GM19023 (cell line): Measurements from ENCODE around the gene PTCHD1.

Experiments used
- ATAC-seq: cut with Tn5 transposase; IDR thresholded peaks from one replicate; pipeline ENCODE4 v1.9.1; 2021; ENCODE audit warnings: mild to moderate bottlenecking, moderate library complexity; ENCODE audit not compliant: unreplicated experiment

The PTCHD1 gene

DNA sequence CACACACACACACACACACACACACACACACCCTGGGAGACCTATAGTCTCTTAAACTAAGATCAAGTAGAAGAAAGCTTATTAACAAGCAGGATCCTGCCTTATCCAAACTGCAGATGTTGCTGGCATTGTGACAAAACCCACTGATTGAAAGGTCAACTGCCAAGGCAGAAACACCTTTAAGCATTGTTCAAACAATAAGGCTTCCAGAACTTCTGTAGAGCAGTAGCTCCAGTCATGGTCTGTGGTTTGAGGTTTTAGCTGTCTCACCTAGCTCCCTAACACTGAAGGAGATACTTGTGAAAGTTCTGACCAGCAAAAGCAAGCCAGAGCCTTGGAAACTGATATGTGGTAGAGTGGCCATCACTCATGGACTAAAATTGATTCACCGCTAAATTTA is 59.8 kb downstream of the PTCHD1 start:
- no peak for ATAC-seq

DNA sequence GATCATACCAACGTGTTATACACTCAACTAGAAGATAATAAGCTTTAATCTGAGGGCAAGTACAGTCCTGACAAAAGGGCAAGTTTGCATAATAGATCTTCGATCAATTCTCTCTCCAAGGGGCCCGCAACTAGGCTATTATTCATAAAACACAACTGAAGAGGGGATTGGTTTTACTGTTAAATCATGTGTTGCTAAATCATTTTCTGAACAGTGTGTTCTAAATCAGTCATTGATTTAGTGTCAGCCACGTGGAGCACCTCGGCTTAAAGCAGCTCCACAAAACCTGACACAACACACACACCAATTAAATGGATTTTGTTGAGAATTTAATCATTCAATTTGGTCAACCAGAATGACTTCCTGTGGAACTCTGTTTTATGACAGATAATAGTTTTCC is 61.6 kb downstream of the PTCHD1 start:
- ATAC-seq, result no peak

DNA sequence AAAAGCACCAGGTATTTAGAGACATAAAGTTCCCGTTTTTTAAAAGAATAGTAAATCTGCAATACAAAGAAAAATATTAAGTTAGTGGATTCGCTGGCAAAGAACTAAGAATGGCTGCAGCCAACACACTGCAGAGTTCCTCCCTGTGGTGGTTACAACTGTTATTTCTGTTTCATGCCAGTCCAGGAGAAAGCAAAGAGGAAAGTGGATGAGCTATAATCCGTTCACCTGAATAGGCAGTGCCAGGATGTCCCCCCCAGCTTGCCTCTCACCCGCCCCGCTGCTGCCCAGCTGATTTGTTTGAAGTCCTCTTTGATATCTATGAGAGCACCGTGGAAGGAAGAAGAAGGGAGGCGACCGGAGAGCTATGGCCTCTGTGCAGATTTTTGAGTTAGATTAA is 63.9 kb downstream of the PTCHD1 start:
- no peak for ATAC-seq

DNA sequence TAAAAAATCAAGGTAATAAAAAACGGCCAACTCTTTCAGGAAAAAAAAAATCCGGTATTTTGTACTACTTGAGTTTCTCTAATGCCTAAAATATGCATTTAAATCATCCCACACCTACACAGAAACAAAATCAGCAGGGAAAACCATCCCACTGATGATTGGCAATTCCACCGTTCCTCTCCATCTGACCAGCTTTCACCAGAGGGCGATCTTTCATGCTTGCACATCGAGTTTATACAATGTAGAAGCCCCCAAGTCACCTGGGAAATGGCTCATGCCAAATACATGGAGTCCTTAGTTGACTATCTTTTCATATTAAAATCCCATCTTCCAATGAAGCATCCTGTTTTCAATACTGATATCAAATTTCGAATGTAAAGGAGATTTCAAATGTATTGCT is 69.2 kb downstream of the PTCHD1 start:
- ATAC-seq, result no peak

DNA sequence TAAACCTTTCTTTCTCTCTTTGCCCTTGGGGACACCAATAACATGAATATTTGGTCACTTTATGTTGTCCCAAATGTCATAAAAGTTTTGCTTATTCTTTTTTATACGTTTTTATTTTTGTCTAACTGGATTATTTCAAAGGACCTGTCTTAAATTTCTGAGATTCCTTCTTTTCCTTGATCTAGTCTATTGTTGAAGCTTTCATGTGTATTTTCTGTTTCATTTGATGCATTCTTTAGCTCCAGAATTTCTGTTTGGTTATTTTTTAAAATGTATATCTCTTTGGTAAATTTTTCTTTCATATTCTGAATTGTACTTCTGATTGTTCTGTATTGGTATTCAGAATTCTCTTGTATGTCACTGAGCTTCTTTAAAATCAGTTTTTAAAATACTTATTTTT is 88.3 kb downstream of the PTCHD1 start:
- ATAC-seq, result no peak

DNA sequence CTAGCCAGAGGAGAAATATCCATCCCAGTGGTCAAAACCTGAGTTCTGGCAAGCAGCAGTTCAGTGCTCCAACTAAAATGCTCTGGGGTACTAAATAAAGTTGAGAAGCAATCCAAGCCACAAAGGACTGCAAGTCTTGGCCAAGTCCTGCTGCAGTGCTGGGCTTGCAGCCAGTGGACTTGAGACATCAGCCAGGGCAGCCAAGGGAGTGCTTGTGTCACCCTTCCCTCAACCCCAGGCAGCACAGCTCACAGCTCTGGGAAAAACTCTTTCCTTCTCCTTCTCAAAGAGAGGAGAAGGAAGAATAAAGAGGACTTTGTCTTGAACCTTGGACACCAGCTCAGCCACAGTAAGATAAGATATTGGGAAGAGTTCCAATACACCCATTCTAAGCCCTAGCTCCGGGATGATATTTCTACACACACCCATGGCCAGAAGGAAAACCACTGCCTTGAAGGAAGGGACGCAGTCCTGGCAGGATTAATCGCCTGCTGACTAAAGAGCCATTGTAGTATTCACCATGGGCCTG is 99.8 kb downstream of the PTCHD1 start:
- no peak for ATAC-seq

DNA sequence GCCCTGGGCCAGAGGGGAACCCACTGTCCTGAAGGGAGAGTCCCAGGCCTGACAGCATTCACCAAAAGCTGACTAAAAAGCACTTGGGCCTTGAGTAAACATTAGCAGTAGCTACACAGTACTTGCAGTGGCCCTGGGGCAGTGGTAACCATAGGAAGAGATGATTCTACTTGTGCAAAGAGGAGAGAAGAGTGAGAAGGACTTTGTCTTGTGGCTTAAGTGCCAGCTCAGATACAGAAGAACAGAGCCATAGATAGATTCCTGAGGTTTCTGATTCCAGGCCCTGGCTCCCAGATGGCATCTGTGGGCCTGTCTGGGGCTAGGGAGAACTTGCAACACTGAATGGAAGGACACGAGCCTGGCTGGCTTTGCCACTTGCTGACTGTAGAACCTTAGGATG is 100.5 kb downstream of the PTCHD1 start:
- no peak for ATAC-seq

DNA sequence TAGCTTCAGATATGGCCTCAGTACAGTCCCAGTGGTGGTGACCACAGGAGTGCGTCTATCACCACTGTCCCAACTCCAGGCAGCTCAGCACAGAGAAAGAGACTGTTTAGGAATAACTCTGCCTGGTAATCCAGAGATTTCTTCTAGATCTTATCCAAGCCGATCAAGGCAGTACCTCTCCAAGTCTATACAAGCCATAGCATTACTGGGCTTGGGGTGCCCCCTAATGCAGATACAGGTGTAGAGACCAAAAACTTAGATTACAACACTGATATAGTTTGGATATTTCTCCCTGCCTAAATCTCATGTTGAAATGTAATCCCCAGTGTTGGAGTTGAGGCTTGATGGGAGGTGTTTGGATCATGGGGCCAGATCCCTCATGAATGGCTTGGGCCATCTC is 100.9 kb downstream of the PTCHD1 start:
- ATAC-seq, result no peak

DNA sequence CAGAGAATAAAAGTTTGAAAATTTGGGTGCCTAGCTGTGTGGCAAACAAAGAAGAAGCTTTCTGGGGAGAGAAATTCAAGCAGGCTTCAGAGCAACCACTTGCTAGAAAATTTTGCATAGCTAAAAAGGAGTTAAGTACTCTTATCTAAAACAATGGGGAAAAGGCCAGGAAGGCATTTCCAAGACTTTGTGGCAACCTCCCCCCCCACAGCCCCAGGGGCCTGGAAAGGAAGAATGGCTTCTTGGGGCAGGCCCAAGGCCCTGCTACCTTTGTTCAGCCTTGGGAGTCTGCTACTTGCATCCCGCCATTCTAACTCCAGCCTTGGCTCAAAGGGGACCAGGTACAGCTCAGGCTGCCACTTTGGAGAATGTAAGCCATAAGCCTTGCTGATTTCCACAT is 102.2 kb downstream of the PTCHD1 start:
- ATAC-seq, result no peak

DNA sequence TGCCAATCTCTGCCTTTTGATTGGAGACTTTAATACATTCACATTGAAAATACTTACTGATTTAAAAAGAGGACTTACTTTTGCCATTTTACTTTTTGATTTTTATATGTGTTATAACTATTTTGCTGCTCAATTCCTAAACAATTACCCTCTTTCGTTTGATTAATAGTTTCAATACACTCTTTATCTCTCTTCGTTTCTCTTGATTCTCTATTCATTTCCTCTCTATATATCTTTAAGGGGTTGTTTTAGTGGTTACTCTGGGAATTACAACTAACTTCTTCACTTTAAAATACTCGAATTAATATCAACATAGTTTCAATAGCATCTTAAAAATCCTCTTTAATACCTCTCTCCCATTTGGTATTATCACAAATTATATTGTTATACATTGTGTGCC is 116.6 kb downstream of the PTCHD1 start:
- ATAC-seq, result no peak
